HG02981 (cell line): Measurements from ENCODE around the gene RAB11FIP4.

Experiments used
- ATAC-seq: cut with Tn5 transposase; IDR thresholded peaks from one replicate; pipeline ENCODE4 v1.9.1; 2021; ENCODE audit warnings: mild to moderate bottlenecking, moderate library complexity; ENCODE audit not compliant: unreplicated experiment

The RAB11FIP4 gene

GRCh38 chr17:31453896-31454295 lies 62.4 kb downstream of the RAB11FIP4 start:
- no peak for ATAC-seq

GRCh38 chr17:31456814-31457213 lies 65.3 kb downstream of the RAB11FIP4 start:
- no peak for ATAC-seq

DNA sequence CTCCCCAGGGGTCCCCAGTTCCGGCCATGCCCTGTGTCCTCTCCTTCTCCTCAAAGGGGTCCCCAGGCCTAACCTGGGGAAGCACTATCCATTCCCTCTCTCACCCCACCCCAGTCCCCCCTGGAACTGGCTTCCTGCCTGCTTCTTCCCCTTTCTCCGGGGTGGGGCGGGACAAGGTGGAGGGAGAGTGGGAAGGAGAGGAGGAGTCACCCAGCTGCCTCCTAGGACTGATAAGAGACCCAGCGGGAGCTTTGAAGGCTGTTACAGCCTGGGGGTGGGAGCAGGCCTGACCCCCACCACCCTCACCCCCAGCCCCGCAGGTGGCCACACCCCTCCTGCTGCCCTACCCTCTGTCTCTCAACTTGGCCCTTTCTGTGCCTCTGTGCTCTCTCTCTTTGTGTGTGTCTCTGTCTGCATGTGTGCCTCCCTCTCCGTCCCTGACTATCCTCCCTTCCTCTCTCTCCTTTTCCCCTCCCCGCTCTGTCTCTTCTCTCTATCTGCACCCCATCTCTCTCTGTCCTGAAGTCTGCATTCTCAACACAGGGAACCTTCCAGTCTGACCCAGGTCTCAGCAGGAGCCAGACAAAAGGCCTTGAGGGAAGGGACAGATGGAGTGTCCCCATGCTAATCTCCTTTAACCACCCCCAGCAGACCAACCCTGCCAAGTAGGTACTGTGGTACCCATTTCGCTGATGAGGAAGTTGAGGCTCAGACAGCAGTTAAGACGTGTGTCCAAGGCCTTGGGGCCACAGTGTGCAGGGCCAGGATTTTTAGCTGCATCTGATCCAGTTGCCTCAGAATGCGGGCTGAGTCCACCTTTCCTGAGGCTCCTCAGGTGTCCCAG lies 66.1 kb downstream of the RAB11FIP4 start:
- no peak for ATAC-seq

GRCh38 chr17:31458829-31459228 lies 67.4 kb downstream of the RAB11FIP4 start:
- ATAC-seq = no peak

DNA sequence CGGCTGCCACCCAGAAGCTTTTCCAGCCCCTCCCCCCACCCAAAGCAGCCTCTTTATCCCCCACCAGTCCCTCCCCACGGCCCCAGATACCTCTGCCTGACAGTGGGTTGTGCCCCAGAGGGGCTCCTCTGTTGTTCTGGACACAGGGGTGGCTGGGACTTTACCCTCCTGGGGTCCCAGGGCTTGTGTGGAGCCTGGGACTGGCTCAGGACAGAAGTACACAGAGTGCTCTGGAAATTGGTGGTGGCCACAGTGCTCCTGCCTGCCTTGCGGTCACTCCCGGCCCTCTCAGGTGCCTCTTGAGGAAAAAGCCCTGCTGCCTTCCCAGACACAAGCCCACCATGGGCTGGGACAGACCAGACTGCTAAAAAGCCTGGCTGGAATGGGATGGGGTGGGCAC lies 68.2 kb downstream of the RAB11FIP4 start:
- no peak for ATAC-seq

DNA sequence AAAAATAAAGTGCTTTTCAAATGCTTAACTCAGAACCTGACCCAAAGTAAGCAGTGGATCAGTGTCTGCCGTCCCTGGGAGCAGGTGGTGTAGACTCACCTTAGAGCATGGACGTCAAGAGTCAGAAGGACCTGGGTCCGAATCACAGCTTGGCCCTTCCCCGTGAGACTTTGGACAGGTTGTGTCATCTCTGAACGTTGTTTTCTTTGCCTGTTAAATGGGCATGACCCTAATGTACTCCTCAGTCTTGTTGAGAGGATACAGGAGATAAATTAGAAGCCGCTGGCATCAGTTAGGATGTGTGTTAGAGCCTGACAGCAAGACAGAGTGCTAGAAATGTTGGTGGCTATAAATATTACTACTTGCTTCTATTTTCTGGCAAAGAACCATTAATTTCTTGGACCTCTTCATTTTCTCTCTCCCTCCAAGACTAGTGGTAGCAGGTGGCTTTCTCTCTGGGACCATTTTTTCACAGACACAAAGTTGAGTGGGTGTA lies 68.8 kb downstream of the RAB11FIP4 start:
- ATAC-seq = no peak

DNA sequence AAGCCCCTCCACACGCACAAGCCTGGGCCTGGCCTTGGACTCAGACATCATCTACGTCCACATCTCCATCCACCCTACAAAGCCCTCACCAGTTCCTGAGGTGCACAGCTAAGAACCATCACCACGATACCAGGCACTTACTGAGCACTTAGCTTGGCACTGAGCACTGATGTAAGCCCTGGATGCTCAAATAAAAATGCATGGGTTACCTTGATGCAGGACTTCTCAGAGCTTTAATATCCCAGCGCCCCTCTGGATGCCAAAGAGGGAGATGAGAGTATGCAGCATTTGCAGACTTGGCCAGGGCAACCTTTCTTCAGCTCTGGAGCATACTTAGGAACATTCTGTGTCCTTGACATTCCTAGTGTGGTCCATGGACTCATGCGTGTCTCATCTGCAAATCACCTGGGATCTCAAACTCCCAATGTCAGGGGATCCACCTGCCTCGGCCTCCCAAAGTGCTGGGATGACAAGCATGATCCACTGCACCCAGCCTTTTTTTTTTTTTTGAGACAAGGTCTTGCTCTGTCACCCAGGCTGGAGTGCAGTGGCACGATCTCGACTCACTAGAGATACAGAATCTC lies 69.8 kb downstream of the RAB11FIP4 start:
- no peak for ATAC-seq

DNA sequence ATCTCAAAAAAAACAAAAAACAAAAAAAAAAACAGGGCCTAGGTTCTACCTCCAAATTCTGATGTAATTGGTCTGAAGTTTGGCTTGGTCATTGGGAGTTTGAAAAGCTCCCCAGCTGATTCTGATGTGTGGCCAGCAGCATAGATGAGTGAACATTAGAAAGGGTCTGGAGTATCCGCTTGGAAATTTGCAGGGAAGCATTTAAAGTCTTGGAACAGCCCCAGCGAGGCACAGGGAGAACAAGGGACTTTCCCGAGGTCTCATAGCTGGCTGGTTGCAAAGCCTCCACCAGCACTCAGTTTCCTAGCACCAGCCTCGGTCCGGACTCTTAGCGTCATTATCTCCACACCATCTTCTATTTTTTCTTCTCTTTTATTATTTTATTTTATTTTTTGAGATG lies 70.8 kb downstream of the RAB11FIP4 start:
- ATAC-seq = no peak

DNA sequence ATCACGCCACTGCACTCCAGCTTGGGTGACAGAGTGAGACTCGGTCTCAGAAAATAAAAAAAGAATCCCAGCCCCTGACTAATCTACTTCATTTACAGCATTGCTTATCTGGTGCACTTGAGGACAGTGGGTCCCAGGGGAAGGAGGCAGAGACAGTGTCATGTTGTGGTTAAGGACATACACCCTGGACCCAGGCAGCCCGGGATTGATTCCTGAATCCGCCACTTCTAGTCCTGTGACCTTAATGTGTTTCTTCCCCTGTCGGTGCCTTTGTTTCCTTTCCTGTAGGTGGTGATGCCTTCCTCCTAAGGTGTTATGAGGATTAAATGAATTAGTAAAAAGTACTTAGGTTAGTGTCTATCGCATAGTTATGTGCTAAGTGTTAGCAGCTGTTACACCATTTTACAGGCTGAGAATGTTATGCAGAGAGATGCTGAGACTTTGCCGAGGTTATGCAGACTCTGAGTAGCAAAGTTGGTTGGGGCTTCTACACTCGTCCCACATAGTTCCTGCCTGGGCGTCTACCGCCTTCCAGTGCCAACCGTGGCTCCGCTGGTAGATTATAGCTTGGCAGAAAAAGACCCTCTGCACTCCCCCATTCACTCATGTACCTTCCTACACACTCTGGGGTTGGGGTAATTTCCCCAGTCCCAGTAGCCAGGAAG lies 74.8 kb downstream of the RAB11FIP4 start:
- ATAC-seq = no peak

DNA sequence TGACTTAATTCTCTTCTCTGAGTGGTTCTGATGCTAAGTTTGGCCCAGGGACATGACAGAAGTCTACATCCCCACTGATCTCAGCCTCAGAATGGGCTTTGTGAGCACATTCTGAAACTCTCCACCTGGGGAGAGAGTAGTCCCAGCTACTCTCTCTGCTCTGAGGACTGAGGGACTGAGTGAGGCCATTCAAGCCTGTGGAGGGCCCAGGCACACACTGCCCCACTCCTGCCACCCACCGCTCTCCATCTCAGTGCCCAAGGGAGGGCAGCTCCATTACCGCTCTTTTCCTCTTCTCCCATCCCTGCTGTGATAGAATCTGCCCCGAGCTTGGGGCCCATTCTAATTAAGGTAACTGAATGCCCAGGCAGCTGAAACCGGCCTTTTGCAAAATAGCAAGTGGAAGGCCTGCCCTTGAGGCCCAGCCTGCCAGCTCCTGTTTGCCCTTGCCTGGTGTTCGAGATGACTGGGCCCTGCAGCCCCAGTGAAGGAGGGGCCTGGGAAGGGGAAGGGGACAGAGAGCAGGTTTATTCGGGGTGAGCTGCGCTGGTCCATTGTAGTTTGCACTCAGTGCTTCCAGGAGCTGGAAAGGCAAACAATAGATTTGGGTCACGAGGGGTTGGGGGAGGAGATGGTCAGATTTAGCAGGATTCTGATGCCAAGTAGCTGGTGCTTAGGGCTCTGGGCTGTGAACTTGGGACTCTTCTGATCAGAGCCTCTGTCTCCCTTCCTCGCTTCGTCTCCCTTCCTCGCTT lies 76.2 kb downstream of the RAB11FIP4 start:
- ATAC-seq = no peak

- no peak for ATAC-seq
These were observed 78.5 kb downstream of the RAB11FIP4 start for GRCh38 chr17:31469959-31470358.

GRCh38 chr17:31470592-31470991 lies 79.1 kb downstream of the RAB11FIP4 start:
- ATAC-seq = no peak

GRCh38 chr17:31472137-31472536 lies 80.7 kb downstream of the RAB11FIP4 start:
- no peak for ATAC-seq

DNA sequence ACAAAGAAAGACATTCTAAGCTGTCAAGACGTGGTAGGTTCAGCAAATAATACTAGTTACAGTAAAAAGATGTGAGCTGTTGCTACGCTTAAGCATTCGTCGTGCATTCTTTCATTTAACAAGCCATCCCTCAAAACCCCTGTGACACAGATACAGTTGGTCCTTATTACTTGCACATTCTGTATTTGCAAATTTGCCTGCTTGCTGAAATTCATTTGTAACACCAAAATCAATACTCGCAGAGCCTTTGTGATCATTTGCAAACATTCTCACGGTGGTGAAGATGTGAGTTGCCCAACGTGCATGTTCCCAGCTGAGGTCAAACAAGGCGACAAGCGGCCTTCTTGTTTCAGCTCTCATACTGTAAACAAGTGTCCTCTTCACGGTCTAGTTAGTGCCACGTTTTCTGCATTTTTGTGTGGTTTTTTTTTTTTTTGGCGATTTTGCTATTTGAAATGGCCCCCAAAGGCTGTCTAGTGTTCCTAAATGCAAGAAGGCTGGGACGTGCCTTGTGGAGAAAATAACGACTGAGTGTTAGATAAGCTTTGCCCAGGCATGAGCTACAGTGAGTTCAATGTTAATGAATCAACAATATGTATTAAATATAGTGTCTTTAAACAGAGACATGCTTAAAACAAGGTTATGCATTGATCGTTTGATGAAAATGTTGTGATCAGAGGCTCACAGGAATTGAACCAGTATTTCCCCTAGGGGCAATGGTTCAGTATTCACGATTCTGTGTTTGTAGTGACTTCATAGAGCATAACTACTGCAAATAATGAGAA lies 84.1 kb downstream of the RAB11FIP4 start:
- no peak for ATAC-seq

GRCh38 chr17:31476525-31477416 lies 85.3 kb downstream of the RAB11FIP4 start:
- no peak for ATAC-seq

DNA sequence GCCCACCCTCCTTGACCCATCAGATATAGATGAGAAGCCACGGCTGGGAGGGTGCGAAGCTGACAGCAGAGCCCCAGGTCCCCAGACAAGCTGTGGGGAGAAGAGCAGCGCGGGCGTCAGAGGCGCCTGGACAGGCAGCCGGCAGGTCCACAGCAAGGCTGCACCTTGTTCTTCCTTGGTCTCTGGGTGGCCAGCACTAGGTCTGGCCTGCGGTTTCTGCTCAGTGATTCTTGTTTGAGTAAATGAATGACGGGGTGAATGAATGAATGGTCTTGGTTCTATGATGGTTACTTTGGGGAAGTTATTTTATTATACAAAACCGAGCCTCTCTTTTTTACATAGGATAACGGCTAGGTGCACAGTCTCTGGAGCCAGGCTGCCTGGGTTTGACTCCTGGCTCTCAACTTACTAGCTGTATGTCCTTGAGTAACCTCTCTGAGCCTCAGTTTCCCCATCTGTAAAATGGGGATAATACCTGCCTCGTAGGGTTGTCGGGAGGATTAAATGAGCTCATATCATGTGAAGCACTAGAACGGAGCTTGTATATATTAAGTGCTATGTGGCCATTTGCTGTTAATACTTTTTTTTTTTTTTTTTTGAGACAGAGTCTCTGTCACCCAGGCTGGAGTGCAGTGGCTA lies 86.1 kb downstream of the RAB11FIP4 start:
- ATAC-seq = no peak

- ATAC-seq = no peak
These were observed 87.6 kb downstream of the RAB11FIP4 start for GRCh38 chr17:31479062-31479408.

GRCh38 chr17:31479524-31479923 lies 88.0 kb downstream of the RAB11FIP4 start:
- no peak for ATAC-seq

- ATAC-seq = no peak
These were observed 88.6 kb downstream of the RAB11FIP4 start for GRCh38 chr17:31480067-31480466.
